Measurements from ENCODE around the gene HTR2A.

GRCh38 chr13:46801858-46802257 lies 95.0 kb downstream of the HTR2A start:
- TF ChIP-seq POLR2AphosphoS5 (IDR thresholded peaks at IDR 0.05; ENCODE audit: low read depth, low read length) (no peak), TAF1 (IDR thresholded peaks at IDR 0.05; ENCODE audit: low read depth, low read length) (no peak), POU2F2 (IDR thresholded peaks at IDR 0.05; ENCODE audit: low read depth, low read length) (no peak), POLR2A (IDR thresholded peaks at IDR 0.05; ENCODE audit: low read depth, low read length) (no peak), PAX5 (IDR thresholded peaks at IDR 0.05; ENCODE audit: insufficient read depth, low read length, severe bottlenecking) (no peak)

Measured in GM12891 (cell line).